OCI-LY3 (cell line): ENCODE data around the gene SH3PXD2B.

Experiments
- H2AFZ ChIP-seq: fragments of 200-600, 300-600 bp; shearing (Covaris generic); 2 replicates; pipeline ENCODE4 v1.6.0; 2014; ENCODE audit warnings: antibody characterized with exemption, low read depth, low read length
- H3K27ac ChIP-seq: fragments of 200-600, 300-600 bp; sonication (generic); 2 replicates; pipeline ENCODE4 v1.5.1; 2014; ENCODE audit warnings: mild to moderate bottlenecking, low read length, moderate library complexity, mixed read lengths
- H3K27me3 ChIP-seq: fragments of 200-600, 300-600 bp; sonication (generic); 2 replicates; pipeline ENCODE4 v1.6.1; 2014; ENCODE audit warnings: low read depth, low read length, mixed read lengths
- H3K36me3 ChIP-seq: fragments of 200-600, 300-600 bp; sonication (generic); replicated peaks from 2 replicates; pipeline ENCODE3; 2014; ENCODE audit warnings: low read depth, low read length, mixed read lengths
- H3K4me1 ChIP-seq: fragments of 300-600, 200-600 bp; sonication (generic); 2 replicates; pipeline ENCODE4 v1.6.1; 2014; ENCODE audit warnings: low read length, mixed read lengths
- H3K4me2 ChIP-seq: fragments of 200-600, 300-600 bp; sonication (generic); 2 replicates; pipeline ENCODE4 v1.6.1; 2014; ENCODE audit warnings: low read length, mixed read lengths
- H3K4me3 ChIP-seq: fragments of 300-600, 200-600 bp; sonication (generic); 2 replicates; pipeline ENCODE4 v1.5.1; 2014; ENCODE audit warnings: antibody characterized with exemption, mild to moderate bottlenecking, low read length, moderate library complexity
- H3K79me2 ChIP-seq: fragments of 300-600, 200-600 bp; shearing (Covaris generic); 2 replicates; pipeline ENCODE4 v1.6.1; 2014; ENCODE audit warnings: mild to moderate bottlenecking, low read length, mixed read lengths
- H3K9ac ChIP-seq: fragments of 300-600, 200-600 bp; shearing (Covaris generic); 2 replicates; pipeline ENCODE4 v1.6.0; 2014; ENCODE audit warnings: mild to moderate bottlenecking, low read length, moderate library complexity
- H3K9me3 ChIP-seq: fragments of 200-600, 300-600 bp; shearing (Covaris generic); 2 replicates; pipeline ENCODE4 v1.6.1; 2014; ENCODE audit warnings: low read length, mixed read lengths; ENCODE audit not compliant: insufficient read depth
- H4K20me1 ChIP-seq: fragments of 200-600, 300-600 bp; sonication (generic); 2 replicates; pipeline ENCODE4 v1.6.1; 2016; ENCODE audit warnings: low read length, mixed read lengths; ENCODE audit not compliant: insufficient read depth
- EZH2phosphoT487 ChIP-seq: fragments of 200-600 bp; shearing (Covaris generic); IDR thresholded peaks from 2 replicates; pipeline ENCODE4 v1.6.1; 2018; ENCODE audit warnings: antibody characterized with exemption, mixed run types, low read depth
- TF ChIP-seq, protein P1 (sequence below): fragments of 200-600, 300-600 bp; sonication (generic); IDR thresholded peaks from 2 replicates; pipeline ENCODE4 v1.5.1; 2014; ENCODE audit warnings: antibody characterized with exemption, low read length, low read depth

The SH3PXD2B gene

DNA sequence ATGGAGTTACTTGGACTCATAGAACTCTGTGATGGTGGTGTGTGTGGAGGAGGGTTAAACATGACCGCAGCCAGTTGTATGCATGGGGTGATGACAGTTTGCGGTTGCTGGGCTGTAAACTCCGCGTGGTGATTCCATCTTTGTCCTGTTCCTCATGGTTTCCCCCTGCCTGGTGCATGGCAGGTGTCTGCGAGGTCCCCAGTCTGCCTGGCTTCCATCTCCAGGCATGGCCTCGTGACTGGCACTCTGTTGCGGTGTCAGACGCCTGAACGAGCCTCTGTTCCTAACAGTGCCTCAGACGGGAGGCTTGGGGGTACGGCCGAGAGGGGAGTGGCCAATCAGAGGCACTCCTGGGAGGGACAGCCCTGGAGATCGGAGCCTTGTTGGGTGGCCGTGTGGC lies 33.9 kb upstream of the SH3PXD2B start:
- Histone ChIP-seq H3K4me1 (no peaks in the 10 kb centered on the region), H3K4me2 (no peak overlapping the region), H3K9me3 (no peaks in the 10 kb centered on the region), H4K20me1 (no peaks in the 10 kb centered on the region), H2AFZ (no peak overlapping the region), H3K27ac (no peak overlapping the region), H3K27me3 (peaks cover 28% of the 10 kb centered on the region; the same call in 1 of the 2 replicates), H3K36me3 (no peaks in the 10 kb centered on the region), H3K9ac (no peak overlapping the region), H3K4me3 (no peak overlapping the region), H3K79me2 (no peaks in the 10 kb centered on the region)
- no peak for TF ChIP-seq EZH2phosphoT487
- TF ChIP-seq, protein P1, sequence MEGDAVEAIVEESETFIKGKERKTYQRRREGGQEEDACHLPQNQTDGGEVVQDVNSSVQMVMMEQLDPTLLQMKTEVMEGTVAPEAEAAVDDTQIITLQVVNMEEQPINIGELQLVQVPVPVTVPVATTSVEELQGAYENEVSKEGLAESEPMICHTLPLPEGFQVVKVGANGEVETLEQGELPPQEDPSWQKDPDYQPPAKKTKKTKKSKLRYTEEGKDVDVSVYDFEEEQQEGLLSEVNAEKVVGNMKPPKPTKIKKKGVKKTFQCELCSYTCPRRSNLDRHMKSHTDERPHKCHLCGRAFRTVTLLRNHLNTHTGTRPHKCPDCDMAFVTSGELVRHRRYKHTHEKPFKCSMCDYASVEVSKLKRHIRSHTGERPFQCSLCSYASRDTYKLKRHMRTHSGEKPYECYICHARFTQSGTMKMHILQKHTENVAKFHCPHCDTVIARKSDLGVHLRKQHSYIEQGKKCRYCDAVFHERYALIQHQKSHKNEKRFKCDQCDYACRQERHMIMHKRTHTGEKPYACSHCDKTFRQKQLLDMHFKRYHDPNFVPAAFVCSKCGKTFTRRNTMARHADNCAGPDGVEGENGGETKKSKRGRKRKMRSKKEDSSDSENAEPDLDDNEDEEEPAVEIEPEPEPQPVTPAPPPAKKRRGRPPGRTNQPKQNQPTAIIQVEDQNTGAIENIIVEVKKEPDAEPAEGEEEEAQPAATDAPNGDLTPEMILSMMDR: no peak

DNA sequence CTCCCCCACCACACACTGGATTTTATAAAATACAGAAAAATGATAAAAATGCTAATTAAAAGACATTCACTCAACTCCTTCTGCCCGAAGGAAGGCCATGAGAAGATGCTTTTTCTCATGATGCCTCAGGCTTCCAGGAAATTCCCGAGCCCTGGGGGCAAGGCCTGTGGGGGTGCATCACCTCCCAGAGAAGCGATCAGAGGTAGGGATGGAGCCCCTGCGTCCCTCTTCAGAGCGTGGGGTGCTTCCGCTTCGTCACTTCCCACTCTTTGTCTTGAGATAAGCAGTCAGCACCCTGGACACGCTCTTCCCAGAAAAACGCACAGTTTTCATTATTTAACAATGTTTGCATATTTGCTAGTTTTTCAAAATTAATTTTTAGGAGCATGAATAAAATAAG lies 33.3 kb upstream of the SH3PXD2B start:
- Histone ChIP-seq H3K9ac (no peak overlapping the region), H3K79me2 (no peaks in the 10 kb centered on the region), H3K27me3 (peaks cover 28% of the 10 kb centered on the region; the same call in 1 of the 2 replicates), H3K36me3 (no peaks in the 10 kb centered on the region), H3K9me3 (no peaks in the 10 kb centered on the region), H3K4me3 (no peak overlapping the region), H3K4me1 (no peaks in the 10 kb centered on the region), H3K4me2 (no peak overlapping the region), H3K27ac (no peak overlapping the region), H4K20me1 (no peaks in the 10 kb centered on the region), H2AFZ (no peak overlapping the region)
- TF ChIP-seq EZH2phosphoT487: no peak
- TF ChIP-seq, protein P1: no peak

DNA sequence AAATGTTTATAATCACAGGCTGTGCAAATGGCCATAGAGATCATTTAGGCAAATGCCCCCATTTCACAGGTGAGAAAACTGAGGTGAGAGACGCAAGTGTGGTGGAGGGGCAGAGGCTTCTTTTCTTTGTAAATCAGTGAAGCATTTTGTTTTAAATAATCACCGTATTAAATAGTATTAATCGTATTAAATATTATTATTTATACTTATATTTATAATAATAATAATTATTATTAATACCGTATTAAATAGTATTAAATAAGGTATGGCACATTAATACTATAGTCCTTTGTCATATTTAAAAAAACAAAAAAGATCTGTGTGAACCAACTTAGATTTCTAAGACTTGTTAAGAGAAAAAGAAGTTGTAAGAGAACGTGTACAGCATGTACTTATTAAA lies 32.6 kb upstream of the SH3PXD2B start:
- Histone ChIP-seq H3K36me3 (no peaks in the 10 kb centered on the region), H3K79me2 (no peaks in the 10 kb centered on the region), H3K4me3 (no peak overlapping the region), H3K4me2 (no peak overlapping the region), H3K27ac (no peak overlapping the region), H3K9ac (no peak overlapping the region), H3K9me3 (no peaks in the 10 kb centered on the region), H3K27me3 (peaks cover 28% of the 10 kb centered on the region), H4K20me1 (no peaks in the 10 kb centered on the region), H2AFZ (no peak overlapping the region), H3K4me1 (no peaks in the 10 kb centered on the region)
- TF ChIP-seq, protein P1: no peak
- no peak for TF ChIP-seq EZH2phosphoT487

DNA sequence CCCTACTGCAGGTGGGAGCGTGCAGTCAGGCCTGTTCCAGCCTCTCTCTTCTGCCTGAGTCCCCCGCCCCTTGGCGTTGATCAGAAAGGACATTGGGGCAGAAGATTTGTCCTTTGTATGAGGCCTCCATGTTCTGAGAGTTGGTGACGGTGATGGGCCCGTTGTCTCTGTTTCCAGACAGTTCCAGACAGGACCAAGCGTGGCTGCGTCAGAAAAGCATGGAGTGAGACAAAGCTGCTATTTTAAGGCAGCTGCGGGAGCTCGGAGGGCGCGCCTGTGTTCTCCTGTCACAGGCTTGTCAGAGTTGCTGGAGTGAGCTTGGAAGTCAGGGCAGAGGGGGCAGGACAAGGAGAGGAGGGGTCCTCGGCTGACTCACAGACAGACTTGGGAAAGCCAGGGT lies 32.1 kb upstream of the SH3PXD2B start:
- H3K27ac ChIP-seq: no peak overlapping the region
- no peaks in the 10 kb centered on the region for H3K4me1 ChIP-seq
- no peaks in the 10 kb centered on the region for H4K20me1 ChIP-seq
- H3K4me3 ChIP-seq: no peak overlapping the region
- no peak overlapping the region for H3K9ac ChIP-seq
- TF ChIP-seq, protein P1: no peak
- no peak for TF ChIP-seq EZH2phosphoT487
- no peak overlapping the region for H3K4me2 ChIP-seq
- no peak overlapping the region for H2AFZ ChIP-seq
- H3K79me2 ChIP-seq: no peaks in the 10 kb centered on the region
- H3K36me3 ChIP-seq: no peaks in the 10 kb centered on the region
- no peaks in the 10 kb centered on the region for H3K9me3 ChIP-seq
- peaks cover 23% of the 10 kb centered on the region for H3K27me3 ChIP-seq
